Chondrocyte (in vitro differentiated cells): Measurements from ENCODE around the gene CEACAM21. TPM values are rescaled to one million over a fixed set of nuclear protein-coding genes. Genes with fewer than 3 reads are reported as not detected.

Experiments
- DNase-seq: peaks from one replicate; pipeline ENCODE4 v3.0.0; 2021; ENCODE audit warnings: mixed read lengths, low spot score
- H3K27ac Mint-ChIP-seq: one replicate; pipeline ENCODE4 v1.8.0; 2021; ENCODE audit warnings: mild to moderate bottlenecking, moderate library complexity, mixed read lengths; ENCODE audit not compliant: unreplicated experiment
- H3K27me3 Mint-ChIP-seq: 2 replicates; pipeline ENCODE4 v1.8.0; 2021; ENCODE audit warnings: low read depth, mixed read lengths
- H3K36me3 Mint-ChIP-seq: 2 replicates; pipeline ENCODE4 v1.8.0; 2021; ENCODE audit warnings: low read depth, mixed read lengths
- H3K4me1 Mint-ChIP-seq: 2 replicates; pipeline ENCODE4 v1.8.0; 2021; ENCODE audit warnings: low read depth, mild to moderate bottlenecking, mixed read lengths
- H3K4me3 Mint-ChIP-seq: one replicate; pipeline ENCODE4 v1.8.0; 2021; ENCODE audit warnings: mild to moderate bottlenecking, moderate library complexity, mixed read lengths; ENCODE audit not compliant: unreplicated experiment
- H3K9me3 Mint-ChIP-seq: 2 replicates; pipeline ENCODE4 v1.8.0; 2021; ENCODE audit warnings: low read depth, mixed read lengths
- long read RNA-seq: library from polyadenylated mRNA; stranded (forward); transcript quantifications from one replicate; pipeline ENCODE4 v2.0.0, GENCODE V29; 2021
- total RNA-seq: library from RNA; stranded (reverse); gene quantifications from 3 replicates; pipeline ENCODE4 v1.2.1, GENCODE V29; 2021
- TF ChIP-seq, protein P1 (sequence below): fragments of 200-600 bp; sonication (generic); IDR thresholded peaks from 2 replicates; pipeline ENCODE4 v1.5.0; 2021; ENCODE audit warnings: antibody characterized with exemption, mild to moderate bottlenecking, moderate library complexity

The CEACAM21 gene
- not detected in 3 replicates for total RNA-seq
- long read RNA-seq: 0 reads

DNA sequence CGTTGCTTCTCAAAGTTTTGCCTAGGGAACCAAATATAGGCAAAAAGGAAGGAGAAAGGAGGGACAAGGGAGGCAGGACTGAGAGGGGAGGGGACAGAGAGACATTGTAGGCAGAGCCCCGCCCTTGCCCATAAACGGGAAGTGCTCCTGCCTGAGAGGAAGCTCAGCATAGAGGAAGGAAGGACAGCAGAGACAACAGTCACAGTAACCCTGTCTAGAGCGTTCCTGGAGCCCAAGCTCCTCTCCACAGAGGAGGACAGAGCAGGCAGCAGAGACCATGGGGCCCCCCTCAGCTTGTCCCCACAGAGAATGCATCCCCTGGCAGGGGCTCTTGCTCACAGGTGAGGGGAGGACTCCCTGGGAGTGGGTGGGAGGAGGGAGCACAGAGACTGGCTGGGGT lies at the start of gene CEACAM21:
Gene CEACAM21, plus strand, starts transcription at position 169 of the 400 bp plus-strand sequence. Its CDS starts 109 bp downstream, at position 278.
- TF ChIP-seq, protein P1, sequence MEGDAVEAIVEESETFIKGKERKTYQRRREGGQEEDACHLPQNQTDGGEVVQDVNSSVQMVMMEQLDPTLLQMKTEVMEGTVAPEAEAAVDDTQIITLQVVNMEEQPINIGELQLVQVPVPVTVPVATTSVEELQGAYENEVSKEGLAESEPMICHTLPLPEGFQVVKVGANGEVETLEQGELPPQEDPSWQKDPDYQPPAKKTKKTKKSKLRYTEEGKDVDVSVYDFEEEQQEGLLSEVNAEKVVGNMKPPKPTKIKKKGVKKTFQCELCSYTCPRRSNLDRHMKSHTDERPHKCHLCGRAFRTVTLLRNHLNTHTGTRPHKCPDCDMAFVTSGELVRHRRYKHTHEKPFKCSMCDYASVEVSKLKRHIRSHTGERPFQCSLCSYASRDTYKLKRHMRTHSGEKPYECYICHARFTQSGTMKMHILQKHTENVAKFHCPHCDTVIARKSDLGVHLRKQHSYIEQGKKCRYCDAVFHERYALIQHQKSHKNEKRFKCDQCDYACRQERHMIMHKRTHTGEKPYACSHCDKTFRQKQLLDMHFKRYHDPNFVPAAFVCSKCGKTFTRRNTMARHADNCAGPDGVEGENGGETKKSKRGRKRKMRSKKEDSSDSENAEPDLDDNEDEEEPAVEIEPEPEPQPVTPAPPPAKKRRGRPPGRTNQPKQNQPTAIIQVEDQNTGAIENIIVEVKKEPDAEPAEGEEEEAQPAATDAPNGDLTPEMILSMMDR: no peak
- peaks cover 32% of the 10 kb centered on the region for H3K27me3 Mint-ChIP-seq
- H3K4me3 Mint-ChIP-seq: no peak within 1 kb of the TSS
- no peaks in the 10 kb centered on the region for H3K4me1 Mint-ChIP-seq
- no peak within 1 kb of the TSS for H3K27ac Mint-ChIP-seq
- DNase-seq: no peak
- peaks cover 6% of the 10 kb centered on the region for H3K9me3 Mint-ChIP-seq
- H3K36me3 Mint-ChIP-seq: no peaks in the 10 kb centered on the region

DNA sequence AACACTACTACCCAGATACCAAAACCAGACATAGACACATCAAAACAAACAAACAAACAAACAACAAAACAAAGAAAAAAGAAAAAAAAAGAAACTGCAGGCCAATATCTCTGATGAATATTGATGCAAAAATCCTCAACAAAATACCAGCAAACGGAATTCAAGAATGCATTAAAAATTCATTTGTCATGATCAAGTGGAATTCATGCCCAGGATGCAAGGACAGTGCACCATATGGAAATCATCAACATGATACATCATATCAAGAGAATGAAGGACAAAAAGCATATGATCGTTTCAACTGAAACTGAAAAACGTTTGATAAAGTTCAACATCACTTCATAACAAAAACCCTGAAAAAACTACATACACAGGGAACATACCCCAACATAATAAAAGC lies 48.9 kb upstream of the CEACAM21 start:
- Mint-ChIP-seq H3K27me3 (peaks cover 40% of the 10 kb centered on the region), H3K36me3 (no peaks in the 10 kb centered on the region), H3K4me3 (no peak overlapping the region), H3K4me1 (peaks cover 9% of the 10 kb centered on the region), H3K27ac (no peak overlapping the region), H3K9me3 (no peaks in the 10 kb centered on the region)
- TF ChIP-seq, protein P1: no peak
- DNase-seq: no peak

DNA sequence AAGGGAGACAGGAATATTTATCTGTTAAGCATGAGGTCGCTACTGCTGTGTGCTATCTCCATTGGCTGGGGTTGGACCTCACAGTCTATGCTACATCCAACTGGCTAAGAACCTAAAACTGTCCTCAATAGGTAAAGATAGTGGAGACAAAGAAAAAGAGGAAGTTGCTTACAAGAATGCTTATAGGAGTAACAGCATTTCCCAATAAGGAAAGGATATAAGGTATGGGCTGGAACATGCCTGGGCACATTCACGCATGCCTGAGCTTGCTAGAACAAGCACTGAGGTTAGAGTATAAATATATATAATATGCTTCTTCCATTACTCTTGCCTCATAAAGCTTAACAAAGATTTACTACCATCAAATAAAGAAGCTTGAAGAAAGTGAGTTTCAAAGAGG lies 47.9 kb upstream of the CEACAM21 start:
- Mint-ChIP-seq H3K27ac (no peak overlapping the region), H3K9me3 (no peaks in the 10 kb centered on the region), H3K4me3 (no peak overlapping the region), H3K4me1 (peaks cover 11% of the 10 kb centered on the region), H3K27me3 (peaks cover 36% of the 10 kb centered on the region), H3K36me3 (no peaks in the 10 kb centered on the region)
- DNase-seq: no peak
- TF ChIP-seq, protein P1: no peak

DNA sequence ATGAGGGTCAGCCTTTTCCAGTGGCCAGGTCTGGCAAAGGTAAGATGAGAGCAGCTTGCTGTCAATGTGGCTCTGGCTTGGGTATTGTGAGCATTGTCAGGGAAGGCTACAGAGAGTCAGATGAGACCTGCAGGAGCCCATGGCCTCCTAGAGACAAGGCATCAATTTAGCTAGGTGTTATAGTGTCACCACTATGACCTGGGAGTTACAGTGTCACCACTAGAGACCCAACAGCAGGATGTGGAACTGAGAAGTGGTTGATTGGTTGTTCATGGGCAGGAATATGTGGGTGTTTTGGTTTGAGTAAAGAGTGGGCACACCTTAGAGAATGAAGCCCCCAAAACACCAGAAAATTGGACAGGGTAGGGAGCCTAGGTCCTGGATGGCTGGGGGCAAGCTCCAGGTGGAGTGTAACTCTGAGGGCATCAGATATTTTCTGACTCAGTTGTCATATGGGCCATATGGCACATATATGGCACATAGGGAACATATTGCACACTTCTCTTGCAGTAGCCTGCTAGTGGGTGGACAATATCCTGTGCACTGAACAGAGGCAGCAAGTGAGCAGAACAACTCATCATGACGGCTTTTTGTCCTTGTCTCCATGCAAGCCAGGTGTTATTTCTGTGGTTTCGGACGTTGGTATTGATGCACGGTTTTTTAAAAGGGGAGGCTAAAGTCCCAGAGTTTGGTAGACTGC lies 46.3 kb upstream of the CEACAM21 start:
- TF ChIP-seq, protein P1: no peak
- peaks cover 36% of the 10 kb centered on the region for H3K27me3 Mint-ChIP-seq
- H3K4me1 Mint-ChIP-seq: peaks cover 11% of the 10 kb centered on the region
- H3K4me3 Mint-ChIP-seq: no peak overlapping the region
- no peaks in the 10 kb centered on the region for H3K36me3 Mint-ChIP-seq
- DNase-seq: no peak
- H3K9me3 Mint-ChIP-seq: no peaks in the 10 kb centered on the region
- H3K27ac Mint-ChIP-seq: no peak overlapping the region

DNA sequence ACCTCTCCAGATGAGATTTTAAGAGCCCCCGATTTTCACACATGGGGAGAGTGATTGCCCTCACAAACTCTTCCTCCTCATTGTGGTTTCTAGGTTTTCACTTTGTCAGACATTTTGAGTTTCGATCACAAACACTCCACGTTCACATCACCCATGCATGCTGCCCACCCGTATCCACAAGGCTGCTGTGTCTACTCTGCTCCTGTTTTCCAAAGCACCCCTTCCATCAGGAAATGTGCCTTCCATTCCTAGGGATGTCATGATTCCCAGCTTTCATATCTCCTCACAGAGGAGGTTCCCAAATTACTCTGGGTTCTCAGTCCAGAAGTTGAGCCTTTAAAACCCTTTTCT lies 45.8 kb upstream of the CEACAM21 start:
- H3K4me3 Mint-ChIP-seq: no peak overlapping the region
- TF ChIP-seq, protein P1: no peak
- no peaks in the 10 kb centered on the region for H3K9me3 Mint-ChIP-seq
- no peaks in the 10 kb centered on the region for H3K36me3 Mint-ChIP-seq
- DNase-seq: no peak
- peaks cover 11% of the 10 kb centered on the region for H3K4me1 Mint-ChIP-seq
- peaks cover 33% of the 10 kb centered on the region for H3K27me3 Mint-ChIP-seq
- no peak overlapping the region for H3K27ac Mint-ChIP-seq
